Stimulated activated CD4-positive, alpha-beta T cell treated with anti-CD3 and anti-CD28 coated beads, Interleukin-1b, Interleukin-23, amount 100 ng/mL, for 4 hours (primary cell): ENCODE data around the gene MPO.

Experiments
- DNase-seq, 2 donors: peaks; one replicate each; pipeline ENCODE4 v3.0.0-alpha.2; 2020; ENCODE audit warnings: low read depth in 2 of 2

The MPO gene

DNA sequence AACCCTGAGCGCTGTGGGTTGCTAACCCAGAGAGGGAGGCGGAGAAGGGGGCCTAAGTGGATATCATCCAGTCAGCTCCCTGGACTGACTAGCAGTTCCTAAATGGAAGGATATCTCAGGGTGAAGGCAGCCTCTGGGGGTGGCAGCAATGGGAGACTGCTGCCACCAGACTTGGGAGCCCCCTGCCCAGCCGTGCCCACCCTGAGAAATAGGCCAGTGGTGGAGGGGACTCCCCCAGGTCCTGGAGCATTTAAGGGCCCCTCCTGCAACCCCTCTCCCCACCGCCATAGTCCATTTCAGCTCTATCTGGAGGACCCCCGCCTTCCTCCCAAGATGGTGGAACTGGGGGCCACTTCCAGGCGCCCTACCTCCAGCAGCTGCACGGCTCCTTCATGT lies 39.4 kb upstream of the MPO start:
- DNase-seq = no peak

DNA sequence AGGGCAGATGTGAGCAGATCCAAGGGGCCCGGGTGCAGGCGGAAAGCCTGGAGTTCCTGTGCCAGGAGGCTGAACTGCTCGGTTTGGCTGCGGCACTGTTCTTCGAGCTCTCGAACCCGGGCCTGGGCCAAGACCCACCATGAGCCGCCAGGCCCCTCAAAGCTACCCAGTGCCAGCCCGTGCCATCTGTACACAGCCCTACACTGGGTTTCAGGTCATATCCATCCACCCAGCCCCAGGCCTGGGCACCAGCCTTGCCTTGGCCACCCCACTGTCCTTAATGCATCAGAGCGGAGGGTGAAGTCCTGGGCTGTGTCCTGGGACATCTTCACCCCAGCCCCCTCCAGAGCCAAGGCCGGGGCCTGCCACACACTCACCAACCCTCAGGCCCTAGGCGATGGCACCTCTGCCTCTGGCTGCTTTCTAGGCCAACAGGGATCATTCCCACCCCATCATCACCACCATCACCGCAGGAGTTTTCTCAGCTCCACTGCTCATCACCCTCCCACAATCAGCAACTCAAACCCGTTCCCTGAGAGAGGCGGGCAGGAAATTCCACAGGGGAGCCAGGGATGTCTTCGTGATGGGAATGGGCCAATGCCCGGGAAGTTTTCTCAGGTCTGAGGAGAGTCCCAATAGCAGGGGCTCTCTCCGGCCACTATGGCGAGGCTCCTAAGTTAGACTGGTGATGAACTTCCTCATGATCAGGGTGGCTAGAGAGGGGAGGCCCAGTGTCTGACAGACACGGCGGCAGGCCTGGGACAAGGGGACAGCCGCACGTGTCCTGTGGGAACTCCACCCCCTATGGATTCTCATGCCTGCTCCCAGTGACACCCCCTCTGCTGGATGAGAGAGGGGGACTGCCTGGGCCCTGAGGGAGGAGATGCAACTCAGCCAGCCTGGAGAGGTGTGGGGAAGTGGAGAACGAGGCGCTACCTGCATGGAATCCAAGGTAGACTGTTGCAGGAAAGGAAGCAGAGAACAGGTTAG lies 38.7 kb upstream of the MPO start:
- DNase-seq = no peak

GRCh38 chr17:58318627-58319172 lies 38.0 kb upstream of the MPO start:
- no peak for DNase-seq

- DNase-seq = no peak
These were observed 37.3 kb upstream of the MPO start for GRCh38 chr17:58318065-58318481.

GRCh38 chr17:58317421-58318064 lies 36.8 kb upstream of the MPO start:
- DNase-seq = peak; percentile 50 to 66

DNA sequence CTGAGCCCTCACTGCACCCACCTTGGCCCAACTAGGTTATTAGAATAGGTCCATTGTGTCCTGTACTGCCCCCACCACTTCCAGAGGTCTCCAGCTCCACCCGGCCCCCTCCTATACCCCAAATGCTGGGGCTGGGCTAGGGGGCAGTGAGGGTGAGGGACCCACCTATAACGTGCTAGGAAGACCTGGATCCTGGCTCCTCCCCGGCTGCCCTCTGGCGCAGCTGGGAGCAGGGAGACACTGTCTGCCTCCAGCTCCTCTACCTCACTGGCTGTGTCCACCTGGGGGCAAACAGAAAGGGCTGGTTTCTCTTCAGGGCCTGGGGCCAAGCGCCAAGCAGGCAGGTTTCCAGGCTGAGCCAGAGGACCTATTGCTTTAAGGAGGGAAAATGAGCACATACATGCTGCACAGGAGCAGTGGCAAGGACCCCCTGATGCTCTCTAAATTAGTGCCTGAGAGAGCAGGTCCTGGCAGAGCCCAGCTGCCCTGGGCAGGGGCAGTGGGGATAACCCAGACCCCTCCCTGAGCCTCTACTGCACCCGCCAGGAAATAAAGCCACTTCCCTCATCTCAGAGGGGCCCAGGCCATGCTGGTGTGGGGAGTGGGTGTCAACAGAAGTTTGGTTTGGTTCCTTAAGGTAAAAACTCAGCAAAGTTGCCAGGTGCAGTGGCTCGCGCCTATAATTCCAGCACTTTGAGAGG lies 35.7 kb upstream of the MPO start:
- DNase-seq = no peak

- no peak for DNase-seq
These were observed 35.0 kb upstream of the MPO start for GRCh38 chr17:58315750-58316149.

- no peak for DNase-seq
These were observed 34.6 kb upstream of the MPO start for GRCh38 chr17:58315281-58315711.

DNA sequence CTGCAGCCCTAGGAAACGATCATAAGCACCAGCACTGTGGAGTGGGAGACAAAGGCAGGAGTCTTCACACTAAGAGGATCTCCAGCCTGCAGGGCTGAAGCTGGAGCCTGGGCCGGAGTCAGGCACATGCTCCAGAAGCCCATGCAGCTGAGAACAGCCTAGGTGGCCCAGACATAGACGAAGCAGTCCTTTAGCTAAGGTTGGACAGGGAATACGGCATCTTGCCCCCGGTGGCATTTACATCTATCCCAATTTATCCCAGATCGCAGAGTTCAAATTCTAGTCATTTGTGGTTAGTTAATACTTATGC lies 33.9 kb upstream of the MPO start:
- DNase-seq = no peak

GRCh38 chr17:58313815-58314705 lies 33.3 kb upstream of the MPO start:
- DNase-seq = no peak

DNA sequence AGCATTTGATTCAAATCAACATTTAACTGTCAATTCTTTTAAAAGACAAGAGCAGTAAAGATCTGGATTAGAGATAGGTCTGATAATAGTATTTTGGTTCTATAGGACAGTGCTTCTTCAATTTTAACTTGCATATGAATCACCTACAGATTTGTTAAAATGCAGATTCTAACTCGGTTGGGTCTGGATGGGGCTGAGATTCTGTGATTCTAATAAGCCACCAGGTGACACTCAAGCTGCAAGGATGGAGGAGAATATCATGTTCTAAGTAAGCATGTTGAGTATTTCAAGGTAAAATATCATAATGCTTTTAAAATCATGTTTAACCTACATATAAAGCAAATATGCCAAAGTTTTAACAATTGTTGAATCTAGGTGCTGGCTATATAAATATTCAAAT lies 32.1 kb upstream of the MPO start:
- DNase-seq = no peak

DNA sequence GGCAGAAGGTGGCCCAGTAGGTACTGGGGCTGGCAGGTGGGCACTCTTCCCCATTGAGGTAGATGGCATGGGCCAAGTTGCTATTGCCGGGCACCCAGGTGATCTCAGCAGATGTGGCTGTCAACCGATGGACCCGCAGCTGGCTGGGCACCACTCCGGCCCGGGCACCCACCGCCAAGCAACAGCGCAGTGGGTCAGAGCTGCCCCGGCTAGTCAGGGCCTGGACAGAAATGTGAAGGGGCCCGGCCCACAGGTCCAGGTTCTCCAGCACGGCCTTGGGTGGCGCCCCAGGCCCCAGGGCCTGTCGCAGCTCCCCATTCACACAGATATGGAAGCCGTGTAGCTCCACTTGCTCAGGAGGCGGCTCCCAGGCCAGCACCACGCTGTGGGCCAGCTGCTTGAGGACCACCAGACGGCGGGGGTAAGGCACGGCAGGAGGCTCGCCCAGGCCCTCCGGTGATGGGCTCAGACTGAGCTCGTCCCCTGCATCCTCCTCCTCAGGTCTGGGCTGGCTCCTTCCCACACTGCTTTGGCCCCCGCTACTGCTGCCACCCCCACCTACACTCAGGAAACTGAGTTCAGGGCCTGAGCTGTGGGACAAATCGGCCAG lies 31.4 kb upstream of the MPO start:
- DNase-seq = no peak

- DNase-seq = no peak
These were observed 30.7 kb upstream of the MPO start for GRCh38 chr17:58311429-58311894.

GRCh38 chr17:58310511-58311428 lies 30.0 kb upstream of the MPO start:
- no peak for DNase-seq

DNA sequence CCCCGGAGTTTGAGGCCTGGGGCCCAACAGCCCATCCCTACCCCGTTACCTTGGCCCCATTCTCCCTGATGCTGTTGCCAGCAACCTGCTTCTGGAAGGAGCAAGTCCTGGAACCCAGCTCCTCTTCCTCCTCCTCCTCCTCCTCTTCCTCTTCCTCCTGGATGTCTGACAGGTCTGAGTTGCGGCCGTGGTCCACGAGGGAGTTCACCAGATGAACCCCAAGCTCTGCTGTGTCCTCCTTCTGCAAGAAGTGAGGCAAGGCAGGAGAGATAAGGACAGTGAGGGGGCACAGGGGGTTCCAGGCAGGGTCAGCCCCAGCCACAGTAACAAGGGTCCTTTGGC lies 29.2 kb upstream of the MPO start:
- no peak for DNase-seq

- DNase-seq = no peak
These were observed 28.5 kb upstream of the MPO start for GRCh38 chr17:58308985-58309917.

DNA sequence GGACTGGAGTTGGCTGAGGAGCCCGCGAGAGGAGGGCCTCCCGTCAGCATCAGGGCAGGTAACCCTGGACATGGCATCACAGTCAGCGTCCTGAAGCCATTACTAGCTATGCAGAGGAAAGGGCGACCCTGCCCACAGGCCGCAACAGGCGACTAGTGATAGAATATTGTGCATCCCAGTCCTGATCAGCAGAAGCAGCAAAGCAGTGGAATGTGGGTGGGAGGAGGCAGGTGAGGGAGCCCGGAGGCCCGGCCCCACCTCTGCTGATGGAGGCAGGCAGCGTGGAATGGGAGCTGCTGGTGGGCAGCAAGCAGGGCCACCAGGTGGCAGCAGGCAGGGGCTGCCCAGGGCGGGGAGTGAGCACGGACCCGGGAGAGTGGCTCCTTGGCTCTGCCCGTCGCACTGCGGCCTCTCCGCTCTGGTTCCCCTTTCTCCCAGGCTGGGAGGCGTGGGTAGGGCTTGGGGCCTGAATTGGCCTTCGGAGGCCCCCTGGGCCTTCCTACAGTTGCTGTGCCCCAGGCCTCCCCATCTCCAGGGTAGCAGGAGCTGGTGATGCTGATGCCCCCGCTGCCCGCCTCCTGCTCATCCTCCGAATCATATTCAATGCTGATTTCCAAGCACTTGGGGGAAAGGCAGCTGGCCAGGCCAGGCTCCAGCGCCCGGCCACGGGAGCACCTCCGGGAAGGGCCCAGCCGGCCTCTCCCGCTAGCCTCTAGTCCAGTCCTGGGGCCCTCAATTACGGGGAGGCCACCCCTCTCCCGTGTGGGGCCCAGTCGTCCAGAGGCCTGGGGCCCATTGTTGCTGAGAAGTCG lies 27.6 kb upstream of the MPO start:
- DNase-seq = no peak
